SU-DHL-6 (cell line): Measurements from ENCODE around the gene CEP72.
"Not testable (repeated sequence)": the region's sequence is repeated elsewhere in the genome, so short reads cannot be mapped to it uniquely, and the experiment has no call there.

Source experiments
- H2AFZ ChIP-seq: fragments of 200-600 bp; sonication (generic); 2 replicates; pipeline ENCODE4 v1.6.1; 2014; ENCODE audit warnings: low read depth, mild to moderate bottlenecking, moderate library complexity, mixed read lengths, antibody characterized with exemption, low read length; ENCODE audit not compliant: severe bottlenecking
- H3F3A ChIP-seq: fragments of 200-600 bp; shearing (Covaris generic); 2 replicates; pipeline ENCODE4 v1.6.0; 2016; ENCODE audit warnings: antibody characterized with exemption, mild to moderate bottlenecking; ENCODE audit not compliant: insufficient read depth
- H3K27ac ChIP-seq: fragments of 200-600 bp; sonication (generic); 2 replicates; pipeline ENCODE4 v1.5.1; 2016; ENCODE audit warnings: low read depth, mild to moderate bottlenecking, low read length, moderate library complexity, mixed read lengths
- H3K27me3 ChIP-seq: fragments of 200-600 bp; sonication (generic), shearing (Covaris generic); 2 replicates; pipeline ENCODE4 v1.6.0; 2014; ENCODE audit warnings: mild to moderate bottlenecking, low read length
- H3K36me3 ChIP-seq: fragments of 200-600 bp; sonication (generic); 2 replicates; pipeline ENCODE4 v1.6.1; 2014; ENCODE audit warnings: mild to moderate bottlenecking, low read length, mixed read lengths
- H3K4me2 ChIP-seq: fragments of 300-600, 200-600 bp; shearing (Covaris generic), sonication (generic); 2 replicates; pipeline ENCODE4 v1.6.0; 2014; ENCODE audit warnings: low read length, low read depth, mild to moderate bottlenecking; ENCODE audit not compliant: poor library complexity, severe bottlenecking
- H3K4me3 ChIP-seq: fragments of 200-600 bp; sonication (generic); 2 replicates; pipeline ENCODE4 v1.5.1; 2014; ENCODE audit warnings: antibody characterized with exemption, low read length, mild to moderate bottlenecking, mixed read lengths; ENCODE audit not compliant: insufficient read depth, poor library complexity, severe bottlenecking
- H3K79me2 ChIP-seq: fragments of 200-600 bp; sonication (generic); 2 replicates; pipeline ENCODE4 v1.6.1; 2014; ENCODE audit warnings: mild to moderate bottlenecking, low read length, moderate library complexity; ENCODE audit not compliant: insufficient read depth
- H3K9ac ChIP-seq: fragments of 200-600 bp; sonication (generic); 2 replicates; pipeline ENCODE4 v1.7.0; 2014; ENCODE audit warnings: mild to moderate bottlenecking, low read length
- H3K9me2 ChIP-seq: fragments of 200-600 bp; sonication (generic); replicated peaks from 2 replicates; pipeline ENCODE4 v1.6.1; 2014; ENCODE audit warnings: low read length; ENCODE audit not compliant: insufficient read depth
- H3K9me3 ChIP-seq: fragments of 200-600 bp; sonication (generic); 2 replicates; pipeline ENCODE4 v1.6.1; 2014; ENCODE audit warnings: low read length, mixed read lengths; ENCODE audit not compliant: insufficient read depth
- H4K20me1 ChIP-seq: fragments of 200-600 bp; sonication (generic); 2 replicates; pipeline ENCODE4 v1.6.1; 2014; ENCODE audit warnings: low read depth, mild to moderate bottlenecking, antibody characterized with exemption, low read length, moderate library complexity, mixed read lengths
- CTCF ChIP-seq: fragments of 200-600 bp; sonication (generic); IDR thresholded peaks from one replicate; pipeline ENCODE4 v1.5.1; 2017; ENCODE audit warnings: antibody characterized with exemption, mild to moderate bottlenecking, low read length, moderate library complexity; ENCODE audit not compliant: insufficient read depth, poor library complexity, severe bottlenecking
- EZH2phosphoT487 ChIP-seq: fragments of 200-600 bp; sonication (generic), shearing (Covaris generic); conservative IDR thresholded peaks from 2 replicates; pipeline ENCODE4 v1.6.1; 2018; ENCODE audit warnings: mild to moderate bottlenecking, antibody characterized with exemption, low read length, moderate library complexity, mixed read lengths

The CEP72 gene

GRCh38 chr5:675871-676698 lies 63.9 kb downstream of the CEP72 start:
- no peaks in the 10 kb centered on the region for H3K36me3 ChIP-seq
- H3F3A ChIP-seq: no peaks in the 10 kb centered on the region
- no peak for TF ChIP-seq EZH2phosphoT487
- TF ChIP-seq CTCF: no peak
- no peak overlapping the region for H3K27ac ChIP-seq
- no peak overlapping the region for H3K9ac ChIP-seq
- no peak overlapping the region for H3K4me3 ChIP-seq
- no peak overlapping the region for H2AFZ ChIP-seq
- H3K9me2 ChIP-seq: no peaks in the 10 kb centered on the region
- H3K27me3 ChIP-seq: no peaks in the 10 kb centered on the region
- H3K9me3 ChIP-seq: no peaks in the 10 kb centered on the region
- no peaks in the 10 kb centered on the region for H3K79me2 ChIP-seq
- no peaks in the 10 kb centered on the region for H4K20me1 ChIP-seq
- no peak overlapping the region for H3K4me2 ChIP-seq

GRCh38 chr5:676699-677076 lies 64.5 kb downstream of the CEP72 start:
- Histone ChIP-seq H4K20me1 (no peaks in the 10 kb centered on the region), H3K4me3 (no peak overlapping the region), H3K79me2 (no peaks in the 10 kb centered on the region), H3K9me2 (no peaks in the 10 kb centered on the region), H3K4me2 (no peak overlapping the region), H3K27me3 (no peaks in the 10 kb centered on the region), H2AFZ (no peak overlapping the region), H3K9me3 (no peaks in the 10 kb centered on the region), H3K36me3 (no peaks in the 10 kb centered on the region), H3K27ac (no peak overlapping the region), H3F3A (no peaks in the 10 kb centered on the region), H3K9ac (no peak overlapping the region)
- TF ChIP-seq EZH2phosphoT487 (no peak), CTCF (no peak)

GRCh38 chr5:677131-678101 lies 65.3 kb downstream of the CEP72 start:
- H3K4me2 ChIP-seq: no peak overlapping the region
- no peak for TF ChIP-seq CTCF
- TF ChIP-seq EZH2phosphoT487: no peak
- H3K79me2 ChIP-seq: no peaks in the 10 kb centered on the region
- H3K27me3 ChIP-seq: no peaks in the 10 kb centered on the region
- no peak overlapping the region for H2AFZ ChIP-seq
- no peaks in the 10 kb centered on the region for H3K9me3 ChIP-seq
- H3K27ac ChIP-seq: no peak overlapping the region
- no peak overlapping the region for H3K4me3 ChIP-seq
- H4K20me1 ChIP-seq: no peaks in the 10 kb centered on the region
- H3K9ac ChIP-seq: no peak overlapping the region
- no peaks in the 10 kb centered on the region for H3K36me3 ChIP-seq
- no peaks in the 10 kb centered on the region for H3K9me2 ChIP-seq
- H3F3A ChIP-seq: no peaks in the 10 kb centered on the region

GRCh38 chr5:678521-678920 lies 66.4 kb downstream of the CEP72 start:
- not testable (repeated sequence) for H3K79me2 ChIP-seq, H3K9me2 ChIP-seq, H3K9me3 ChIP-seq, H3K4me3 ChIP-seq, H3K9ac ChIP-seq, H3K27me3 ChIP-seq, H3F3A ChIP-seq, H3K36me3 ChIP-seq, H2AFZ ChIP-seq, H3K27ac ChIP-seq, H4K20me1 ChIP-seq, H3K4me2 ChIP-seq

- H3K27ac ChIP-seq, H3K9me3 ChIP-seq, H3K79me2 ChIP-seq, H3K9me2 ChIP-seq, H3K9ac ChIP-seq, H4K20me1 ChIP-seq, H2AFZ ChIP-seq, H3K27me3 ChIP-seq, H3F3A ChIP-seq, H3K4me2 ChIP-seq, H3K4me3 ChIP-seq, H3K36me3 ChIP-seq: not testable (repeated sequence)
These were observed 67.2 kb downstream of the CEP72 start for GRCh38 chr5:679166-679895.
